ENCODE data around the gene ASTN1.

GRCh38 chr1:177048314-177049069 lies 116.0 kb downstream of the ASTN1 start:
- no peak for TF ChIP-seq CTCF (IDR thresholded peaks at IDR 0.05)
- no peak for TF ChIP-seq POLR2AphosphoS5 (IDR thresholded peaks at IDR 0.05)
- TF ChIP-seq POLR2A (IDR thresholded peaks at IDR 0.05) = no peak
